ENCODE results near the gene TAB3.
"Not testable (repeated sequence)": the region's sequence is repeated elsewhere in the genome, so short reads cannot be mapped to it uniquely, and the experiment has no call there.

Gene TAB3

GRCh38 chrX:30812326-30812725, 76.7 kb downstream of the TAB3 start:
- H3K4me3 ChIP-seq (ENCODE audit: low read depth, low read length) = no peak overlapping the region
- no peaks in the 10 kb centered on the region for H3K27me3 ChIP-seq (ENCODE audit: control insufficient read depth, insufficient read depth, low read length)
- H3K9me3 ChIP-seq (ENCODE audit: control insufficient read depth, insufficient read depth, low read length) = no peaks in the 10 kb centered on the region
- H3K9ac ChIP-seq (ENCODE audit: low read depth, low read length) = no peak overlapping the region
- H3K4me1 ChIP-seq (ENCODE audit: control insufficient read depth, insufficient read depth, low read length) = no peaks in the 10 kb centered on the region
- H3K36me3 ChIP-seq (ENCODE audit: control insufficient read depth, insufficient read depth, low read length) = no peaks in the 10 kb centered on the region

DNA sequence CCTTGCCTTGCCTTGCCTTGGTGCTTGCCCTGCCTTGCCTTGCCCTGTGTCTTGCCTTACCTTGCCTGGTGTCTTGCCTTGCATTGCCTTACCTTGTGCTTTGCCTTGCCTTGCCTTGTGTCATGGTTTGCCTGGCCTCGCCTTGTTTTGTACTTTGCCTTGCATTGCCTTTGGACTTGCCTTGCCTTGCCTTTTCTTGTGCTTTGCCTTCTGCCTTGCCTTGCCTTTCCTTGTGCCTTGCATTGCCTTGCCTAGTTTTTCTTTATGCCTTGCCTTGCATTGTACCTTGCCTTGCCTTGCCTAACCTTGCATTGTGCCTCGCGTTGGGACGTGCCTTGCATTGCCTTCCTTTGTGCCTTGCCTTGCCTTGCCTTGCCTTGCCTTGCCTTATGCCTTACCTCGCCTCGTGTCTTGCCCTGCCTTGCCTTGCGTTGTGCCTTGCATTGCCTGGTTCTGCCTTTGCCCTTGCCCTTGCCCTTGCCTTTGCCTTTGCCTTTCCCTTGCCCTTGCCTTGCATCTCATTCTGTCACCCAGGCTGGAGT, 82.8 kb downstream of the TAB3 start:
- no peaks in the 10 kb centered on the region for H3K4me1 ChIP-seq (ENCODE audit: control insufficient read depth, insufficient read depth, low read length)
- H3K9me3 ChIP-seq (ENCODE audit: control insufficient read depth, insufficient read depth, low read length) = no peaks in the 10 kb centered on the region
- H3K4me3 ChIP-seq (ENCODE audit: low read depth, low read length) = no peak overlapping the region
- no peak overlapping the region for H3K9ac ChIP-seq (ENCODE audit: low read depth, low read length)
- H3K36me3 ChIP-seq (ENCODE audit: control insufficient read depth, insufficient read depth, low read length) = no peaks in the 10 kb centered on the region
- no peaks in the 10 kb centered on the region for H3K27me3 ChIP-seq (ENCODE audit: control insufficient read depth, insufficient read depth, low read length)

DNA sequence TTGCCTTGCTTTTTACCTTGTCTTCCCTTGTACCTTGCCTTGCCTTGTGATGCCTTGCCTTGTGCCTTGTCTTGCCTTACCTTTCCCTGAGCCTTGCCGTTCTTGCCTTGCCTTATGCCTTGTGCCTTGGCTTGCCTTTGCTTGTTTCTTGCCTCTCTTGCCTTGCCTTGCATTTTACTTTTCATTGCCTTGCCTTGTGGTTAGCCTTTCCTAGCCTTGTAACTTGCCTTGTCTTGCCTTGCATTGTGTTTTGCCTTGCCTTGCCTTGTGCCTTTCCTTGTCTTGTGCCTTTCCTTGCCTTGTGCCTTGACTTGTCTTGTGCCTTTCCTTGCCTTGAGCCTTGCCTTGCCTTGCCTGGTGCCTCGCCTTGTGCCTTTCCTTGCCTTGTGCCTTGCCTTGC, 84.6 kb downstream of the TAB3 start:
- Histone ChIP-seq H3K4me3 (ENCODE audit: low read depth, low read length) (no peak overlapping the region), H3K27me3 (ENCODE audit: control insufficient read depth, insufficient read depth, low read length) (no peaks in the 10 kb centered on the region), H3K36me3 (ENCODE audit: control insufficient read depth, insufficient read depth, low read length) (no peaks in the 10 kb centered on the region), H3K9me3 (ENCODE audit: control insufficient read depth, insufficient read depth, low read length) (no peaks in the 10 kb centered on the region), H3K4me1 (ENCODE audit: control insufficient read depth, insufficient read depth, low read length) (no peaks in the 10 kb centered on the region), H3K9ac (ENCODE audit: low read depth, low read length) (no peak overlapping the region)

DNA sequence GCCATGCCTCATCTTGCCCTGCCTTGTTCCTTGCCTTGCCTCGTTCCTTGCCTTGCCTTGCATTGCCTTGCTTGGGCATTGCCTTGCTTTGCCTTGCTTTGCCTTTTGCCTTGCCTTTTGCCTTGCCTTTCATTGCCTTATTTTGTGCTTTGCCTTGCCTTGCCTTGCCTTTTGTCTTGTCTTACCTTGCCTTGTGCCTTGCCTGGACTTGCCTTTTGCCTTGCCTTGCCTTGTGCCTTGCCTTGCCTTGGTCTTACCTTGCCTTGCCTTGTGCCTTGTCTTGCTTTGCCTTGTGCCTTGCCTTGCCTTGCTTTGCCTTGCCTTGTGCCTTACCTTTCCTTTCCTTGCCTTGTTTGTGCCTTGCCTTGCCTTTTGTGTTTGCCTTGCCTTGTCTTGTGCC, 88.2 kb downstream of the TAB3 start:
- no peaks in the 10 kb centered on the region for H3K9me3 ChIP-seq (ENCODE audit: control insufficient read depth, insufficient read depth, low read length)
- no peaks in the 10 kb centered on the region for H3K36me3 ChIP-seq (ENCODE audit: control insufficient read depth, insufficient read depth, low read length)
- no peak overlapping the region for H3K4me3 ChIP-seq (ENCODE audit: low read depth, low read length)
- H3K4me1 ChIP-seq (ENCODE audit: control insufficient read depth, insufficient read depth, low read length) = no peaks in the 10 kb centered on the region
- no peak overlapping the region for H3K9ac ChIP-seq (ENCODE audit: low read depth, low read length)
- no peaks in the 10 kb centered on the region for H3K27me3 ChIP-seq (ENCODE audit: control insufficient read depth, insufficient read depth, low read length)

- Histone ChIP-seq H3K27me3 (ENCODE audit: control insufficient read depth, insufficient read depth, low read length) (no peaks in the 10 kb centered on the region), H3K36me3 (ENCODE audit: control insufficient read depth, insufficient read depth, low read length) (no peaks in the 10 kb centered on the region)
Measured at GRCh38 chrX:30799327-30799726, 89.7 kb downstream of the TAB3 start.

GRCh38 chrX:30798810-30799209, 90.2 kb downstream of the TAB3 start:
- H3K4me3 ChIP-seq (ENCODE audit: low read depth, low read length) = no peak overlapping the region
- H3K36me3 ChIP-seq (ENCODE audit: control insufficient read depth, insufficient read depth, low read length) = no peaks in the 10 kb centered on the region
- no peaks in the 10 kb centered on the region for H3K9me3 ChIP-seq (ENCODE audit: control insufficient read depth, insufficient read depth, low read length)
- no peaks in the 10 kb centered on the region for H3K4me1 ChIP-seq (ENCODE audit: control insufficient read depth, insufficient read depth, low read length)
- H3K27me3 ChIP-seq (ENCODE audit: control insufficient read depth, insufficient read depth, low read length) = no peaks in the 10 kb centered on the region
- H3K9ac ChIP-seq (ENCODE audit: low read depth, low read length) = no peak overlapping the region

More at GRCh38 chrX:30799327-30799726, 89.7 kb downstream of the TAB3 start:
- Histone ChIP-seq H3K4me1 (ENCODE audit: control insufficient read depth, insufficient read depth, low read length) (no peaks in the 10 kb centered on the region), H3K9me3 (ENCODE audit: control insufficient read depth, insufficient read depth, low read length) (no peaks in the 10 kb centered on the region), H3K4me3 (ENCODE audit: low read depth, low read length) (no peak overlapping the region), H3K9ac (ENCODE audit: low read depth, low read length) (no peak overlapping the region)

GRCh38 chrX:30797301-30797700, 91.8 kb downstream of the TAB3 start:
- H3K27me3 ChIP-seq (ENCODE audit: control insufficient read depth, insufficient read depth, low read length); H3K4me3 ChIP-seq (ENCODE audit: low read depth, low read length); H3K9ac ChIP-seq (ENCODE audit: low read depth, low read length); H3K9me3 ChIP-seq (ENCODE audit: control insufficient read depth, insufficient read depth, low read length); H3K4me1 ChIP-seq (ENCODE audit: control insufficient read depth, insufficient read depth, low read length); H3K36me3 ChIP-seq (ENCODE audit: control insufficient read depth, insufficient read depth, low read length): not testable (repeated sequence)

DNA sequence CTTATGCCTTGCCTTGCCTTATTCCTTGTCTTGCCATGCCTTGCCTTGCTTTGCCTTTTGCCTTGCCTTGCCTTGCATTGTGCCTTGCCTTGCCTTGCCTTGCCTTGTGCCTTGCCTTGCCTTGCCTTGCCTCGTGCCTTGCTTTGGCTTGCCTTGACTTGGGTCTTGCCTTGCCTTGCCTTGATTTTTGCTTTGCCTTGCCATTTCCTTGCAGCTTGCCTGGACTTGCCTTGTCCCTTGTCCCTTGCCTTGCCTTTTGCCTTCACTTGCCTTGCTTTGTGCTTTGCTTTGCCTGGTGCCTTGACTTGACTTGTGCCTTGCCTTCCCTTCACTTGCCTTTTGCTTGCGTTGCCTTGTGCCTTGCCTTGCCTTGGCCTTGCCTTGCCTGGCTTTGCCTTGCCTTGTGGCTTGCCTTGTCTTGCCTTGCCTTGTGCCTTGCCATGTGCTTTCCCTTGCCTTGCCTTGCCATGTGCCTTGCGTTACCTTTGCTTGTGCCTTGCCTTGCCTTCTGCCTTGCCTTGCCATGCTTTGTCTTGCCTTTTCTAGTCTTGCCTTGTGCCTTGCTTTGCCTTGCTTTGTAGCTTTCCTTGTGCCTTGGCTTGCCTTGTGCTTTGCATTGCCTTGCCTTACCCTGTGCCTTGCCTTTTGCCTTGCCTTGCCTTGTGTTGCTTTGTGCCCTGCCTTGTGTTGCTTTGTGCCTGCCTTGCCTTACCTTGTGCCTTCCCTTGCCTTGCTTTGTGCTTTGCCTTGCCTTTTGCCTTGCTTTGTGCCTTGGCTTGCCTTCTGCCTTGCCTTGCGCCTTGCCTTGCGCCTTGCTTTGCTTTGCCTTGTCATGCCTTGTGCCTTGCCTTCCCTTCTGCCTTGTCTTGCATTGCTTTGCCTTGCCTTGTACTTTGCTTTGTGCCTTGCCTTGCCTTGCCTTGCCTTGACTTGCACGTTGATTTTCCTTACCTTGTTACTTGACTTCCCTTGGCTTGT, 92.8 kb downstream of the TAB3 start:
- no peak overlapping the region for H3K4me3 ChIP-seq (ENCODE audit: low read depth, low read length)
- no peaks in the 10 kb centered on the region for H3K4me1 ChIP-seq (ENCODE audit: control insufficient read depth, insufficient read depth, low read length)
- no peaks in the 10 kb centered on the region for H3K27me3 ChIP-seq (ENCODE audit: control insufficient read depth, insufficient read depth, low read length)
- H3K36me3 ChIP-seq (ENCODE audit: control insufficient read depth, insufficient read depth, low read length) = no peaks in the 10 kb centered on the region
- H3K9me3 ChIP-seq (ENCODE audit: control insufficient read depth, insufficient read depth, low read length) = no peaks in the 10 kb centered on the region
- H3K9ac ChIP-seq (ENCODE audit: low read depth, low read length) = no peak overlapping the region

GRCh38 chrX:30794497-30794896, 94.6 kb downstream of the TAB3 start:
- Histone ChIP-seq H3K4me3 (ENCODE audit: low read depth, low read length) (no peak overlapping the region), H3K36me3 (ENCODE audit: control insufficient read depth, insufficient read depth, low read length) (no peaks in the 10 kb centered on the region), H3K27me3 (ENCODE audit: control insufficient read depth, insufficient read depth, low read length) (no peaks in the 10 kb centered on the region), H3K9ac (ENCODE audit: low read depth, low read length) (no peak overlapping the region), H3K9me3 (ENCODE audit: control insufficient read depth, insufficient read depth, low read length) (no peaks in the 10 kb centered on the region), H3K4me1 (ENCODE audit: control insufficient read depth, insufficient read depth, low read length) (no peaks in the 10 kb centered on the region)

DNA sequence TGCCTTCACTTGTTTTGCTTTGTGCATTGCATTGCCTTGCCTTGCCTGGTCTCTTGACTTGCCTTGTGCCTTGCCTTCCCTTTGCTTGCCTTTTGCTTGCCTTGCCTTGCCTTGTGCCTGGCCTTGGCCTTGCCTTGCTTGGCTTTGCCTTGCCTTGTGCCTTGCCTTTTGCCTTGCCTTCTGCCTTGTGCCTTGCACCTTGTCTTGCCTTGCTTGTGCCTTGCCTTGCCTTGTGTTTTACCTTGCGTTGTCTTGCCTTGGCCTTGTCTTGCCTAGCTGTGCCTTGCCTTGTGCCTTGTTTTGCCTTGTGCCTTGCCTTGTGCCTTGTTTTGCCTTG, 95.3 kb downstream of the TAB3 start:
- no peak overlapping the region for H3K9ac ChIP-seq (ENCODE audit: low read depth, low read length)
- no peaks in the 10 kb centered on the region for H3K9me3 ChIP-seq (ENCODE audit: control insufficient read depth, insufficient read depth, low read length)
- no peak overlapping the region for H3K4me3 ChIP-seq (ENCODE audit: low read depth, low read length)
- H3K36me3 ChIP-seq (ENCODE audit: control insufficient read depth, insufficient read depth, low read length) = no peaks in the 10 kb centered on the region
- no peaks in the 10 kb centered on the region for H3K27me3 ChIP-seq (ENCODE audit: control insufficient read depth, insufficient read depth, low read length)
- no peaks in the 10 kb centered on the region for H3K4me1 ChIP-seq (ENCODE audit: control insufficient read depth, insufficient read depth, low read length)

DNA sequence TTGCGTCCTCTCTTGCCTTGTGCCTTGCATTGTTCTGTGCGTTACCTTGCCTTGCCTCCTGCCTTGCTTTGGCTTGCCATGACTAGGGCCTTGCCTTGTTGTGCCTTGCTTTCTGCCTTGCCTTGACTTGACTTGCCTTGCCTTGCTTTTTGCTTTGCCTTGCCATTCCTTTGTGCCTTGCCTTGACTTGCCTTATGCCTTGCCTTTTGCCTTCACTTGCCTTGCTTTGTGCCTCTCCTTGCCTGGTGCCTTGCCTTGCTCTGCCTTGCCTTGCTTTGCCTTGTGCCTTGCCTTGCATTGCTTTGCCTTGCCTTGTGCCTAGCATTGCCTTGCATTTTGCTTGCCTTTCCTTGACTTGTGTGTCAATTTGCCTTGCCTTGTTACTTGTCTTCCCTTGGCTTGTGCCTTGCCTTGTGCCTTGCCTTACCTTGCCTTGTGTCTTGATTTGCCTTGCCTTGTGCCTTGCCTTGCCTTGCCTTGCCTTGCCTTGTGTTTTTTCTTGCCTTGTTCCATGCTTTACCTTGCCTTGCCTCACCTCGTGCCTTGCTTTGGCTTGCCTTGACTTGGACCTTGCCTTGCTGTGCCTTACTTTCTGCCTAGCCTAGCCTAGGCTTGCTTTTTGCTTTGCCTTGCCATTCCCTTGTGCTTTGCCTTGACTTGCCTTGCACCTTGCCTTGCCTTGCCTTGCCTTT, 95.8 kb downstream of the TAB3 start:
- Histone ChIP-seq H3K36me3 (ENCODE audit: control insufficient read depth, insufficient read depth, low read length) (no peaks in the 10 kb centered on the region), H3K9me3 (ENCODE audit: control insufficient read depth, insufficient read depth, low read length) (no peaks in the 10 kb centered on the region), H3K4me1 (ENCODE audit: control insufficient read depth, insufficient read depth, low read length) (no peaks in the 10 kb centered on the region), H3K9ac (ENCODE audit: low read depth, low read length) (no peak overlapping the region), H3K27me3 (ENCODE audit: control insufficient read depth, insufficient read depth, low read length) (no peaks in the 10 kb centered on the region), H3K4me3 (ENCODE audit: low read depth, low read length) (no peak overlapping the region)
